K562 (cell line): ENCODE data around the gene NXPH4. TPM values are rescaled to one million over a fixed set of nuclear protein-coding genes. Genes with fewer than 3 reads are reported as not detected.

ENCODE experiments used
- ATAC-seq: fragments of 200-7000 bp; cut with Tn5 transposase; 3 replicates; pipeline ENCODE4 v1.9.1; 2020; ENCODE audit warnings: moderate library complexity
- BruUV-seq: library from RNA; stranded (reverse); fragments of 400-500 nt; replicated peaks from 2 replicates; lab custom pipeline; 2021; lab: Mats Ljungman, UMichigan
- CTCF ChIA-PET: fragments of 300-600 bp; formaldehyde crosslinking; extraction: SDS; loops from one replicate; lab custom pipeline; 2021; ENCODE audit warnings: low intra/inter-chr PET ratio; lab: Yijun Ruan, JAX
- POLR2A ChIA-PET: fragments of 300-600, 350-650 bp; sonication (Branson Sonifier 250); formaldehyde crosslinking; extraction: SDS; loops from one replicate; lab custom pipeline; 2021; ENCODE audit warnings: antibody characterized with exemption, inconsistent platforms; lab: Yijun Ruan, JAX
- DNase-seq, 4 experiments: peaks; one replicate each; pipeline versions ENCODE4 v3.0.0 to v3.0.0-alpha.2; 2011 to 2018; ENCODE audit warnings: low spot score in 3 of 4, mixed read lengths in 3 of 4; ENCODE audit errors: extremely low read depth in 1 of 4
- FAIRE-seq: peaks from 2 replicates; lab custom pipeline; 2011; peaks lifted over from hg19 to GRCh38; lab: Jason Lieb, UNC
- H2AFZ ChIP-seq: 2 replicates; pipeline ENCODE4 v1.6.0; 2011; ENCODE audit warnings: low read depth, low read length, control low read depth, inconsistent platforms
- H3K27ac ChIP-seq: fragments of 200-600 bp; 3 replicates; pipeline ENCODE4 v1.8.0; 2011; ENCODE audit warnings: low read depth, mild to moderate bottlenecking, control low read depth, inconsistent platforms, low read length, moderate library complexity, mixed read lengths; ENCODE audit errors: extremely low read depth
- H3K27me3 ChIP-seq, 2 experiments: fragments of 300-600 bp in 1 of 2; 2 replicates in 1 of 2; 3 replicates in 1 of 2; pipeline versions ENCODE4 v1.6.0 to v1.8.0; 2011; ENCODE audit warnings: inconsistent platforms in 2 of 2, low read length in 2 of 2, mild to moderate bottlenecking in 1 of 2, mixed read lengths in 1 of 2, moderate library complexity in 1 of 2; ENCODE audit not compliant: control insufficient read depth in 2 of 2, insufficient read depth in 2 of 2
- H3K36me3 ChIP-seq: fragments of 300-600 bp; 3 replicates; pipeline ENCODE4 v1.8.0; 2011; ENCODE audit warnings: mild to moderate bottlenecking, low read length, inconsistent platforms; ENCODE audit not compliant: control insufficient read depth, insufficient read depth
- H3K4me1 ChIP-seq, 2 experiments: fragments of 200-600 bp in 1 of 2; replicated peaks in 1 of 2; 2 replicates in 1 of 2; 3 replicates in 1 of 2; pipeline versions ENCODE4 v1.5.1 to v1.8.0; 2011; ENCODE audit warnings: inconsistent platforms in 2 of 2, low read length in 2 of 2, mild to moderate bottlenecking in 1 of 2, mixed read lengths in 1 of 2, moderate library complexity in 1 of 2; ENCODE audit not compliant: control insufficient read depth in 2 of 2, insufficient read depth in 2 of 2
- H3K4me2 ChIP-seq: 2 replicates; pipeline ENCODE4 v1.6.1; 2011; ENCODE audit warnings: low read length, control low read depth, inconsistent platforms, mixed read lengths; ENCODE audit not compliant: insufficient read depth
- H3K4me3 ChIP-seq: fragments of 200-600 bp; sonication (generic), shearing (Covaris generic); 2 replicates; pipeline ENCODE4 v1.5.1; 2016; ENCODE audit warnings: control low read depth, inconsistent platforms
- H3K79me2 ChIP-seq: fragments of 200-600 bp; 3 replicates; pipeline ENCODE4 v1.8.0; 2011; ENCODE audit warnings: low read length, inconsistent platforms; ENCODE audit not compliant: control insufficient read depth, insufficient read depth
- H3K9ac ChIP-seq, 2 experiments: 2 replicates each; pipeline versions ENCODE4 v1.6.0 to v1.6.1; 2011; ENCODE audit warnings: low read depth in 2 of 2, low read length in 2 of 2, control low read depth in 1 of 2, inconsistent platforms in 1 of 2, mild to moderate bottlenecking in 1 of 2, mixed read lengths in 1 of 2; ENCODE audit not compliant: insufficient read depth in 1 of 2
- H3K9me1 ChIP-seq: one replicate; pipeline ENCODE4 v1.6.0; 2011; ENCODE audit warnings: inconsistent platforms, mild to moderate bottlenecking, low read length, moderate library complexity; ENCODE audit not compliant: control insufficient read depth, insufficient read depth
- H3K9me3 ChIP-seq: replicated peaks from 2 replicates; pipeline ENCODE4 v1.5.1; 2011; ENCODE audit warnings: low read depth, low read length, inconsistent platforms; ENCODE audit not compliant: control insufficient read depth, insufficient read depth
- H4K20me1 ChIP-seq: replicated peaks from 2 replicates; pipeline ENCODE4 v1.6.1; 2011; ENCODE audit warnings: low read length, inconsistent platforms, mixed read lengths; ENCODE audit not compliant: control insufficient read depth, insufficient read depth
- CREB1 ChIP-seq, 2 experiments: sonication (generic) in 1 of 2; formaldehyde crosslinking in 1 of 2; IDR thresholded peaks; 2 replicates each; pipeline versions ENCODE4 v1.6.1 to v1.8.0; 2012 to 2022; ENCODE audit warnings: inconsistent platforms in 1 of 2, mild to moderate bottlenecking in 1 of 2, missing genetic modification reagents in 1 of 2, moderate library complexity in 1 of 2
- FOXK2 ChIP-seq, 2 experiments: fragments of 450-650 bp; IDR thresholded peaks in 1 of 2; conservative IDR thresholded peaks in 1 of 2; 2 replicates each; pipeline ENCODE4 v1.6.1; 2016; ENCODE audit warnings: low read depth in 2 of 2, mild to moderate bottlenecking in 1 of 2
- HLTF ChIP-seq: fragments of 450-650 bp; IDR thresholded peaks from 2 replicates; pipeline ENCODE4 v1.6.1; 2016
- HNRNPUL1 ChIP-seq: fragments of 200-400 bp; formaldehyde crosslinking; IDR thresholded peaks from 2 replicates; pipeline ENCODE4 v1.6.1; 2017; ENCODE audit warnings: low read length
- KDM4B ChIP-seq, 2 experiments: fragments of 450-650 bp in 1 of 2; sonication (generic) in 1 of 2; IDR thresholded peaks; 2 replicates each; pipeline ENCODE4 v1.6.1; 2016 to 2017; ENCODE audit warnings: borderline replicate concordance in 2 of 2, antibody characterized with exemption in 1 of 2, low read depth in 1 of 2, mild to moderate bottlenecking in 1 of 2
- MYBL2 ChIP-seq, 2 experiments: fragments of 450-650 bp in 1 of 2; sonication (generic) in 1 of 2; formaldehyde crosslinking in 1 of 2; IDR thresholded peaks; 2 replicates each; pipeline versions ENCODE4 v1.6.1 to v1.8.1; 2017 to 2022; ENCODE audit warnings: borderline replicate concordance in 1 of 2, inconsistent platforms in 1 of 2, low read depth in 1 of 2, mild to moderate bottlenecking in 1 of 2, missing genetic modification reagents in 1 of 2, moderate library complexity in 1 of 2
- POLR2H ChIP-seq: IDR thresholded peaks from 2 replicates; pipeline ENCODE4 v1.6.1; 2016; ENCODE audit warnings: missing genetic modification characterization, low read depth, mild to moderate bottlenecking, control low read depth, missing compliant biosample characterization, moderate library complexity
- THRAP3 ChIP-seq: fragments of 450-650 bp; IDR thresholded peaks from 2 replicates; pipeline ENCODE4 v1.6.1; 2016; ENCODE audit warnings: mild to moderate bottlenecking, inconsistent platforms, borderline replicate concordance
- WHSC1 ChIP-seq: IDR thresholded peaks from one replicate; pipeline ENCODE4 v1.6.1; 2012; ENCODE audit warnings: low read length, control low read depth, inconsistent platforms
- XRCC4 ChIP-seq: IDR thresholded peaks from one replicate; pipeline ENCODE4 v1.6.1; 2011; ENCODE audit not compliant: insufficient read depth, insufficient read length; ENCODE audit errors: extremely low read depth
- YBX1 ChIP-seq: fragments of 450-650 bp; IDR thresholded peaks from 2 replicates; pipeline ENCODE4 v1.7.1; 2016; ENCODE audit warnings: mild to moderate bottlenecking
- ZNF134 ChIP-seq: fragments of 250-450 bp; sonication (Bioruptor Pico); conservative IDR thresholded peaks from 2 replicates; pipeline ENCODE4 v1.4.0; 2020
- WGBS: fragments of 100-300 bp; shearing (Covaris generic); methylation state at CpG from one replicate; pipeline ENCODE4 v1.1.6; 2016; ENCODE audit warnings: low coverage, mixed read lengths; ENCODE audit not compliant: insufficient coverage; ENCODE audit errors: missing lambda C conversion rate; 5-methylcytosine and 5-hydroxymethylcytosine counted together
- in situ Hi-C: fragments of 300-500 bp; cut with MboI; formaldehyde crosslinking; loops from 4 replicates; pipeline ENCODE4 v1.15.0; 2018; ENCODE audit warnings: inconsistent platforms, mixed read lengths
- intact Hi-C: fragments of 100-400 bp; cut with micrococcal nuclease; formaldehyde crosslinking; loops from 2 replicates; pipeline ENCODE4 v1.14.2; 2022
- polyA plus RNA-seq, 8 experiments: library from polyadenylated mRNA; depleted of rRNA in 4 of 8; stranded (reverse) in 5 of 8; unstranded in 3 of 8; fragments of >200 nt; fragmentation: Nextera tagmentation in 2 of 8; fragmentation: Illumina TruSeq in 1 of 8; extraction: Ambion mirVana in 2 of 8; extraction: Trizol in 1 of 8; gene quantifications; 2 replicates each; pipeline versions ENCODE4 v1.2.1 to v1.2.3, GENCODE V29; 2011 to 2014; ENCODE audit warnings: inconsistent platforms in 1 of 8, missing spikeins in 1 of 8
- total RNA-seq, 7 experiments: library from RNA; depleted of rRNA in 6 of 7; stranded (reverse); fragments of >200 nt in 6 of 7; fragmentation: Illumina TruSeq in 2 of 7; extraction: Trizol in 2 of 7; gene quantifications; 2 replicates each; pipeline versions ENCODE4 v1.2.1 to v1.2.3, GENCODE V29; 2011 to 2021; ENCODE audit warnings: low replicate concordance in 1 of 7
- TF ChIP-seq, protein P1 (sequence below): fragments of 200-800 bp; sonication (Bioruptor generic); IDR thresholded peaks from 2 replicates; pipeline ENCODE4 v1.6.1; 2017; ENCODE audit warnings: missing genetic modification characterization, missing compliant biosample characterization
- TF ChIP-seq, protein P2 (sequence below): fragments of 150-350 bp; conservative IDR thresholded peaks from 2 replicates; pipeline ENCODE4 v1.6.1; 2014; ENCODE audit warnings: low read length
- TF ChIP-seq, protein P3 (sequence below), 2 experiments: fragments of 250-450 bp in 1 of 2; fragments of 450-650 bp in 1 of 2; sonication (Bioruptor Pico) in 1 of 2; IDR thresholded peaks; 2 replicates each; pipeline versions ENCODE4 v1.6.1 to v1.8.0; 2016 to 2021; ENCODE audit warnings: mild to moderate bottlenecking in 2 of 2, moderate library complexity in 2 of 2, missing compliant biosample characterization in 1 of 2, missing genetic modification characterization in 1 of 2

Gene NXPH4
- total and polyA plus RNA-seq, 9 of the 15 experiments (the other 6 are each of a cell fraction or from before 2014, with no cell fraction given): 0.49 to 2.7 (median 1.1) TPM; not detected in 4

DNA sequence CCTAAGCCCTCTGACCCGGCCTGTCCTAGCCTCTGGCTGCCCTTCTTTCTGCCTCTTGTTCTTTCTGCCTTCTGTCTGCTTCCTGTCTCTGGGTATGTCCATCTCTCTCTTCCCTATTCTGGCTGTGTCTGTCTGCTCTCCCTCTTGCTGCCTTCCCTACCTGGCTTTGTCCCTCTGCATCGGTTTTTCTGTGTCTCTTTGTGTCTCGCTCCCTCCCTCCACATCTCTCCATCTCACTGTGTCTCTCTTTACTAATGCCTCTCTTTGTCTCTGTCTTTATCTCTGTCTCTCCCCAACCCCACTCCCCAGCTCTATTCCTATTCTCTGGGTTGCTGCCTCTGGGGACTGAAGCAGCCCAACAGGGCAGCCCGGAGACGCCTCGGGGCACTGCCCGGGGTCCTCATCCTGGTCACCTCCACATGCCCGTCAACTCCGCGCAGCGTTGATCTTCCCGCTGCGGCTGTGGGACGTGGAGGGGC is 23.0 kb downstream of the NXPH4 start:
- DNase-seq (no peak), ATAC-seq (no peak), FAIRE-seq (no peak)
- H3K4me1 ChIP-seq: peaks cover 52 to 86% of the 10 kb centered on the region in 2 experiments
- in situ Hi-C loops: loop anchor here (5.0 kb wide), 1 partner anchor 32 kb away; no protein-coding TSS in a partner anchor
- no peak overlapping the region; the same call in 2 of the 3 replicates for H3K27ac ChIP-seq
- peaks cover 2% of the 10 kb centered on the region for H3K9me1 ChIP-seq
- peak overlapping the region; percentile 46 for H3K4me3 ChIP-seq
- no peaks in the 10 kb centered on the region for H3K9me3 ChIP-seq
- POLR2A ChIA-PET: interaction anchor here (0.5 to 4.7 kb wide), 4 partner anchors 9 to 594 kb away, joined by 3 to 33 read pairs (median 3); partner anchors contain the start of genes ATP5F1B and SHMT2
- no TSS peak for BruUV-seq
- peaks cover 2 to 23% of the 10 kb centered on the region in 2 experiments; a peak in 3 of 5 replicates for H3K27me3 ChIP-seq
- H3K4me2 ChIP-seq: peak overlapping the region; percentile 84
- H3K9ac ChIP-seq: peak overlapping the region; percentile 63 to 84; a peak in 3 of 4 replicates
- CTCF ChIA-PET: interaction anchor here (0.5 to 6.6 kb wide), 6 partner anchors 19 to 232 kb away, joined by 3 to 186 read pairs (median 3); partner anchors contain the start of gene NXPH4
- peaks cover 12% of the 10 kb centered on the region; the same call in 1 of the 3 replicates for H3K36me3 ChIP-seq
- 12% methylated on average over 13 of the region's 14 CpGs for WGBS
- intact Hi-C loops: loop anchor here (1.0 to 10.0 kb wide), 4 partner anchors 26 to 162 kb away; partner anchors contain the start of genes LRP1 and NEMP1
- peak overlapping the region; percentile 99 for H2AFZ ChIP-seq
- peaks cover 8% of the 10 kb centered on the region for H4K20me1 ChIP-seq
- no peaks in the 10 kb centered on the region for H3K79me2 ChIP-seq
- TF ChIP-seq KDM4B (IDR thresholded peaks at IDR 0.05; ENCODE audit: borderline replicate concordance in 2 of 2, low read depth in 1 of 2): no peak
- no peak for TF ChIP-seq CREB1 (IDR thresholded peaks at IDR 0.05)
- TF ChIP-seq CREB1 (CRISPR knock-in tag; IDR thresholded peaks at IDR 0.05): no peak
- TF ChIP-seq, protein P1, sequence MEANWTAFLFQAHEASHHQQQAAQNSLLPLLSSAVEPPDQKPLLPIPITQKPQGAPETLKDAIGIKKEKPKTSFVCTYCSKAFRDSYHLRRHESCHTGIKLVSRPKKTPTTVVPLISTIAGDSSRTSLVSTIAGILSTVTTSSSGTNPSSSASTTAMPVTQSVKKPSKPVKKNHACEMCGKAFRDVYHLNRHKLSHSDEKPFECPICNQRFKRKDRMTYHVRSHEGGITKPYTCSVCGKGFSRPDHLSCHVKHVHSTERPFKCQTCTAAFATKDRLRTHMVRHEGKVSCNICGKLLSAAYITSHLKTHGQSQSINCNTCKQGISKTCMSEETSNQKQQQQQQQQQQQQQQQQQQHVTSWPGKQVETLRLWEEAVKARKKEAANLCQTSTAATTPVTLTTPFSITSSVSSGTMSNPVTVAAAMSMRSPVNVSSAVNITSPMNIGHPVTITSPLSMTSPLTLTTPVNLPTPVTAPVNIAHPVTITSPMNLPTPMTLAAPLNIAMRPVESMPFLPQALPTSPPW: no peak; the same call in 1 of the 2 replicates
- TF ChIP-seq YBX1: no peak
- TF ChIP-seq, protein P2, sequence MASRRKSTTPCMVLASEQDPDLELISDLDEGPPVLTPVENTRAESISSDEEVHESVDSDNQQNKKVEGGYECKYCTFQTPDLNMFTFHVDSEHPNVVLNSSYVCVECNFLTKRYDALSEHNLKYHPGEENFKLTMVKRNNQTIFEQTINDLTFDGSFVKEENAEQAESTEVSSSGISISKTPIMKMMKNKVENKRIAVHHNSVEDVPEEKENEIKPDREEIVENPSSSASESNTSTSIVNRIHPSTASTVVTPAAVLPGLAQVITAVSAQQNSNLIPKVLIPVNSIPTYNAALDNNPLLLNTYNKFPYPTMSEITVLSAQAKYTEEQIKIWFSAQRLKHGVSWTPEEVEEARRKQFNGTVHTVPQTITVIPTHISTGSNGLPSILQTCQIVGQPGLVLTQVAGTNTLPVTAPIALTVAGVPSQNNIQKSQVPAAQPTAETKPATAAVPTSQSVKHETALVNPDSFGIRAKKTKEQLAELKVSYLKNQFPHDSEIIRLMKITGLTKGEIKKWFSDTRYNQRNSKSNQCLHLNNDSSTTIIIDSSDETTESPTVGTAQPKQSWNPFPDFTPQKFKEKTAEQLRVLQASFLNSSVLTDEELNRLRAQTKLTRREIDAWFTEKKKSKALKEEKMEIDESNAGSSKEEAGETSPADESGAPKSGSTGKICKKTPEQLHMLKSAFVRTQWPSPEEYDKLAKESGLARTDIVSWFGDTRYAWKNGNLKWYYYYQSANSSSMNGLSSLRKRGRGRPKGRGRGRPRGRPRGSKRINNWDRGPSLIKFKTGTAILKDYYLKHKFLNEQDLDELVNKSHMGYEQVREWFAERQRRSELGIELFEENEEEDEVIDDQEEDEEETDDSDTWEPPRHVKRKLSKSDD: no peak
- TF ChIP-seq HLTF: 0 out of 2 replicates have a peak, but pooled peaks have one; percentile 32
- TF ChIP-seq THRAP3: no peak; the same call in 1 of the 2 replicates
- TF ChIP-seq POLR2H (tag): no peak
- no peak for TF ChIP-seq HNRNPUL1
- TF ChIP-seq FOXK2 (conservative IDR thresholded peaks at IDR 0.05 in 1 of 2, IDR thresholded peaks at IDR 0.05 in 1 of 2; ENCODE audit: low read depth in 2 of 2): 0 out of 4 replicates have a peak, but pooled peaks of 1 of the 2 experiments have one; percentile 35
- no peak for TF ChIP-seq XRCC4
- TF ChIP-seq, protein P3, sequence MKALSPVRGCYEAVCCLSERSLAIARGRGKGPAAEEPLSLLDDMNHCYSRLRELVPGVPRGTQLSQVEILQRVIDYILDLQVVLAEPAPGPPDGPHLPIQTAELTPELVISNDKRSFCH (CRISPR knock-in tag; IDR thresholded peaks at IDR 0.05): no peak
- TF ChIP-seq, protein P3 (tag; IDR thresholded peaks at IDR 0.05): no peak
- no peak for TF ChIP-seq WHSC1
- TF ChIP-seq MYBL2 (IDR thresholded peaks at IDR 0.05; ENCODE audit: low read depth): no peak; the same call in 1 of the 2 replicates
- TF ChIP-seq MYBL2 (CRISPR knock-in tag; IDR thresholded peaks at IDR 0.05; ENCODE audit: borderline replicate concordance): no peak
- no peak for TF ChIP-seq ZNF134 (CRISPR knock-in tag)
